SK-N-SH (cell line): ENCODE data around the gene TMEM187.

ENCODE experiments used
- CTCF ChIP-seq: fragments of 200-600 bp; sonication (generic); IDR thresholded peaks from 2 replicates; pipeline ENCODE4 v1.6.1; 2017; ENCODE audit warnings: antibody characterized with exemption, mild to moderate bottlenecking, moderate library complexity
- POLR2AphosphoS5 ChIP-seq: IDR thresholded peaks from 2 replicates; pipeline ENCODE4 v1.6.1; 2012; ENCODE audit warnings: low read depth, low read length
- SIN3A ChIP-seq: IDR thresholded peaks from 2 replicates; pipeline ENCODE4 v1.6.1; 2012; ENCODE audit warnings: low read depth, mild to moderate bottlenecking, low read length, moderate library complexity, borderline replicate concordance

GRCh38 chrX:154026136-154027021 lies 53.8 kb downstream of the TMEM187 start:
- TF ChIP-seq CTCF (no peak), SIN3A (no peak), POLR2AphosphoS5 (no peak)
